ENCODE measurements around the gene DOHH. TPM values are rescaled to one million over a fixed set of nuclear protein-coding genes. Genes with fewer than 3 reads are reported as not detected.

DOHH gene
- total RNA-seq, 4 donors from 2014 or later: 16.5 to 30.7 (median 20.3) TPM

DNA sequence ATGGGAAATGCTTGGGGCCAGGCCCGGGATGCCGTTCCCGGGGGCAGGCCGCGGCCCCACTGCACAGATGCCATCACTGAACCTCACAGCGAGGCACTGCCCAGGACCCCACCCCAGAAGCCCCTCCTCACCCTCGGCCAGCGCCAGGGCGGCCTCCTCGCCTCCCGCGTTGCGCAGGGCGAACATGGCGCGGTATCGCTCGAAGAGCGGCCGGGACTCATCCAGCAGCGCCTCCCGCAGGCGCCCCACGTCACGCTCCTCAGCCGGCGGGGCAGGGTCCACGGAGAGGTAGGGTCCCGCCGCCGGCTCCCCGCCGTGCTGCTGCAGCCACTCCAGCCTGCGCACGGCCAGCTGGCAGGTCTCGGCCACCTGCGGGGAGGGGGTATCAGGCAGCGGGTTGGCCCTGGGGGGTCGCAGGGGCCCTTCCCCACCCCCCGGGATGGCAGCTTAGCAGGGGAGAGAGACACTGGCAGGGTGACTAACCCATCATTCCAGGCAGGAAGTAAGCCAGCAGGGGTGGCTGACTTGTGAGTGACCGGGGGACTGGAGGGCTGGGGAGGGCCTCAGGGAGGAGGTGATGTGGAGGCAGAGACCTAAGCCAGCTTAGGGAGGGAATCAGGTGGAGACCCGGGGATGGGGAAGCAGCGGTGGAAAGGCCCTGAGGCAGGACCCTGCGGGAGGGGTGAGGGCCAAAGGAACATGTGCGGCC is 8.2 kb downstream of the DOHH start:
- ATAC-seq: no peak
- peaks cover 0 to 77% of the 10 kb centered on the region in 2 donors for H3K36me3 ChIP-seq
- no peak overlapping the region for H3K27ac ChIP-seq
- WGBS, 2 donors (ENCODE audit: low coverage in 1 of 2): 85 to 90% methylated on average over 2 to 4 of the region's 45 CpGs
- H3K4me3 ChIP-seq: no peak overlapping the region
- no peaks in the 10 kb centered on the region for H3K27me3 ChIP-seq
- TF ChIP-seq CTCF (IDR thresholded peaks at IDR 0.05) (no peak), EP300 (IDR thresholded peaks at IDR 0.05) (no peak), POLR2AphosphoS5 (IDR thresholded peaks at IDR 0.05) (no peak), POLR2A (IDR thresholded peaks at IDR 0.05) (no peak)
- no peaks in the 10 kb centered on the region for H3K4me1 ChIP-seq
- no peaks in the 10 kb centered on the region for H3K9me3 ChIP-seq

DNA sequence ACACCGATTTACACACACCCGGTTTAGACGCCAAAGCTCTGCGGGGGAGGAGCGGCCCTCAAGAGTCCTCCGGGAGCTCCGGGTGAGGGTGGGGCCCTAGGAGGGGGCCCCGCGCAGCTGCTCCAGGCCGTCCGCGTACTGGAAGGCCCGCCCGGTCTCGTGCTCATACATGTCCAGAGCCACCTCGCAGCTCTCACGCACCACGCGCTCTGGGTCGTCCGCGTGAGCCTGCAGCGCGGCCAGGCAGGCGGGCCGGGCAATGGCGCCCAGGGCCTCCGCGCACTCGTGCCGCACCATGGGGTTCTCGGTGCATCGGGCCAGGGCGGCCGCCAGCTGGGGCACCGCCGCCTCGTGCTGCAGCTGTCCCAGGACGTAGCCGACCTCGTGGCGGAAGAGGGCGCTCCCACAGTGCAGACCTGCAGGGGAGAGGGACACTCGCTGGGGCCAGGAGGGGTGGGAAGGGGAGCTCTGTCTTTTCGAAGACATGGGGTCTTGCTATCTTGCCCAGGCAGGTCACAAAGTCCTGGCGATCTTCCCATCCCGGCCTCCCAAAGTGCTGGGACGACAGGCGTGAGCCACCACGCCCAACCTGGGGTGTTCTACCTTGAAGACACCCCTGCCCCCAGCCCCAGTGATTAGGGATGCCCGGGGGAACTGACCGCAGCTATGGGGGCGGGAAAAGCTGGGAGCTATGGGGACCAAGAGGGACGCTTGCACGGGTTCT is 8.9 kb downstream of the DOHH start:
- no peak for TF ChIP-seq EP300 (IDR thresholded peaks at IDR 0.05)
- TF ChIP-seq POLR2A (IDR thresholded peaks at IDR 0.05): no peak
- TF ChIP-seq POLR2AphosphoS5 (IDR thresholded peaks at IDR 0.05): no peak
- no peak for TF ChIP-seq CTCF (IDR thresholded peaks at IDR 0.05)
- H3K27me3 ChIP-seq: no peaks in the 10 kb centered on the region
- no peaks in the 10 kb centered on the region for H3K4me1 ChIP-seq
- H3K9me3 ChIP-seq: no peaks in the 10 kb centered on the region
- peaks cover 0 to 69% of the 10 kb centered on the region in 2 donors for H3K36me3 ChIP-seq
- H3K27ac ChIP-seq: no peak overlapping the region
- no peak overlapping the region for H3K4me3 ChIP-seq
- WGBS, 2 donors (ENCODE audit: low coverage in 1 of 2): 100% methylated on average over 3 of the region's 55 CpGs; no CpG with 5 or more reads in 1 of the 2 donors
- ATAC-seq: no peak

- Histone ChIP-seq H3K9me3 (no peaks in the 10 kb centered on the region), H3K4me3 (no peak within 1 kb of the TSS), H3K36me3 (no peaks in the 10 kb centered on the region), H3K27me3 (peaks cover 74% of the 10 kb centered on the region), H3K27ac (no peak within 1 kb of the TSS), H3K4me1 (no peaks in the 10 kb centered on the region)
- 61 to 87% methylated on average over 7 of the region's 33 CpGs for WGBS, 2 donors (ENCODE audit: low coverage in 1 of 2)
- TF ChIP-seq POLR2AphosphoS5 (IDR thresholded peaks at IDR 0.05): no peak
- TF ChIP-seq POLR2A (IDR thresholded peaks at IDR 0.05): no peak
- no peak for TF ChIP-seq EP300 (IDR thresholded peaks at IDR 0.05)
- no peak for TF ChIP-seq CTCF (IDR thresholded peaks at IDR 0.05)
- ATAC-seq: no peak
Observed at GRCh38 chr19:3483226-3483628, 17.2 kb downstream of the DOHH start, which contains the start of gene SMIM44. Gene SMIM44, minus strand, starts transcription at chr19:3483441. Its CDS starts 38 bp downstream, at chr19:3483403.

GRCh38 chr19:3482507-3483225 is 17.8 kb downstream of the DOHH start:
- Histone ChIP-seq H3K36me3 (no peaks in the 10 kb centered on the region), H3K27me3 (peaks cover 74% of the 10 kb centered on the region), H3K4me1 (no peaks in the 10 kb centered on the region), H3K9me3 (no peaks in the 10 kb centered on the region), H3K27ac (no peak overlapping the region), H3K4me3 (no peak overlapping the region)
- TF ChIP-seq POLR2AphosphoS5 (IDR thresholded peaks at IDR 0.05) (no peak), CTCF (IDR thresholded peaks at IDR 0.05) (no peak), EP300 (IDR thresholded peaks at IDR 0.05) (no peak), POLR2A (IDR thresholded peaks at IDR 0.05) (no peak)
- 20 to 41% methylated on average over 1 to 16 of the region's 49 CpGs for WGBS, 2 donors (ENCODE audit: low coverage in 1 of 2)
- no peak for ATAC-seq

All from gastroesophageal sphincter (tissue), 4 donors.